ENCODE results near the gene PARL. TPM values are rescaled to one million over a fixed set of nuclear protein-coding genes. Genes with fewer than 3 reads are reported as not detected.

PARL gene
- total and polyA plus RNA-seq, 2 of the 8 experiments (the other 6 are each of a cell fraction or from before 2014, with no cell fraction given): 62.7 to 85.0 TPM

- no peak for TF ChIP-seq EZH2 (IDR thresholded peaks at IDR 0.05; ENCODE audit: low read depth, low read length, severe bottlenecking)
- no peak for TF ChIP-seq SAP30 (IDR thresholded peaks at IDR 0.05; ENCODE audit: insufficient read depth, insufficient replicate concordance, low read length)
- no peak for TF ChIP-seq SP2 (IDR thresholded peaks at IDR 0.05; ENCODE audit: low read length)
- TF ChIP-seq RXRA (IDR thresholded peaks at IDR 0.05; ENCODE audit: insufficient read depth, low read depth, low read length): no peak
- TF ChIP-seq SRF (IDR thresholded peaks at IDR 0.05; ENCODE audit: low read depth, low read length): no peak
- TF ChIP-seq NRF1 (IDR thresholded peaks at IDR 0.05; ENCODE audit: low read depth, low read length): no peak
- TF ChIP-seq TAF1 (IDR thresholded peaks at IDR 0.05; ENCODE audit: low read depth, low read length): no peak
Observed at GRCh38 chr3:183845608-183846288, 38.9 kb downstream of the PARL start (continued).

Data from H1 (cell line).